ENCODE results near the gene SLC39A8. TPM values are rescaled to one million over a fixed set of nuclear protein-coding genes. Genes with fewer than 3 reads are reported as not detected.

Gene SLC39A8
- total and polyA plus RNA-seq, 9 of the 15 experiments (the other 6 are each of a cell fraction or from before 2014, with no cell fraction given), result 8.2 to 30.3 (median 25.0) TPM

DNA sequence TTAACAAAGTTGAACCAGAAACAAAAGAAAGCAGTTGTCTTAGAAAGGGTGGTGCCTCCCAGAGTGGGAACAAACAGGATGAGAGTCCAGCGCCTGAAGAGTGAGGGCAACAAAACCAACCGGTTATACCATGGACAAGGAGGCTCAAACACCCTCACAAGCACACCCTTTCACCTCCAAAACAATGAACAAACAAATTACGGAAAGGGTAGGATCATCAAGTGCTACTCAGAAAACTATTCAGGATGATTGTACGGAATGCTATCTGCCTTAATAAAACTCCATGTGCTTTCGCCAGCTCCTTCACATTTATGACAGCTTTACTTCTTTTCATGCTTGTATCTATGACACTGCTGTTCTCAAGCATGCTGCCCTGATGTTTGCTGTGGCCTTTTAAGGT, 26.8 kb downstream of the SLC39A8 start:
- no peaks in the 10 kb centered on the region for H3K27me3 ChIP-seq (ENCODE audit: control insufficient read depth in 2 of 2, insufficient read depth in 2 of 2, low read length in 2 of 2)
- no peak overlapping the region for H3K9ac ChIP-seq (ENCODE audit: insufficient read depth in 1 of 2, low read depth in 2 of 2, low read length in 2 of 2)
- H3K79me2 ChIP-seq (ENCODE audit: control insufficient read depth, insufficient read depth, low read length), result no peaks in the 10 kb centered on the region
- no peak for DNase-seq (ENCODE audit: extremely low read depth in 1 of 4, low spot score in 3 of 4)
- intact Hi-C loops (cut with micrococcal nuclease), result no loop called here
- peaks cover 0 to 2% of the 10 kb centered on the region in 2 experiments; a peak in 1 of 5 replicates for H3K4me1 ChIP-seq (replicated peaks in 1 of 2; ENCODE audit: control insufficient read depth in 2 of 2, insufficient read depth in 2 of 2, low read length in 2 of 2)
- TF ChIP-seq ZNF140 (CRISPR knock-in tag; IDR thresholded peaks at IDR 0.05) (no peak), KDM4B (IDR thresholded peaks at IDR 0.05; ENCODE audit: borderline replicate concordance in 2 of 2, low read depth in 1 of 2) (no peak), NFXL1 (CRISPR knock-in tag; IDR thresholded peaks at IDR 0.05) (no peak), FOXM1 (IDR thresholded peaks at IDR 0.05; ENCODE audit: low read depth) (no peak), FOXM1 (CRISPR knock-in tag; IDR thresholded peaks at IDR 0.05; ENCODE audit: low read depth) (no peak), EP300 (IDR thresholded peaks at IDR 0.05; ENCODE audit: low read length) (no peak)
- TF ChIP-seq, protein P1, sequence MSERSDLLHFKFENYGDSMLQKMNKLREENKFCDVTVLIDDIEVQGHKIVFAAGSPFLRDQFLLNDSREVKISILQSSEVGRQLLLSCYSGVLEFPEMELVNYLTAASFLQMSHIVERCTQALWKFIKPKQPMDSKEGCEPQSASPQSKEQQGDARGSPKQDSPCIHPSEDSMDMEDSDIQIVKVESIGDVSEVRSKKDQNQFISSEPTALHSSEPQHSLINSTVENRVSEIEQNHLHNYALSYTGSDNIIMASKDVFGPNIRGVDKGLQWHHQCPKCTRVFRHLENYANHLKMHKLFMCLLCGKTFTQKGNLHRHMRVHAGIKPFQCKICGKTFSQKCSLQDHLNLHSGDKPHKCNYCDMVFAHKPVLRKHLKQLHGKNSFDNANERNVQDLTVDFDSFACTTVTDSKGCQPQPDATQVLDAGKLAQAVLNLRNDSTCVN (CRISPR knock-in tag; IDR thresholded peaks at IDR 0.05), result no peak
- H2AFZ ChIP-seq (ENCODE audit: low read depth, low read length), result no peak overlapping the region
- no peak overlapping the region for H3K4me3 ChIP-seq
- POLR2A ChIA-PET, result interaction anchor here (0.7 kb wide), 1 partner anchor 11 kb away, joined by 3 read pairs; no protein-coding TSS in a partner anchor
- in situ Hi-C loops (cut with MboI), result no loop called here
- no peak overlapping the region for H3K4me2 ChIP-seq (ENCODE audit: insufficient read depth, low read length)
- BruUV-seq (replicated peaks), result no TSS peak
- H3K9me3 ChIP-seq (replicated peaks; ENCODE audit: control insufficient read depth, insufficient read depth, low read depth, low read length), result no peaks in the 10 kb centered on the region
- no peaks in the 10 kb centered on the region for H3K36me3 ChIP-seq (ENCODE audit: control insufficient read depth, insufficient read depth, low read length)
- ATAC-seq, result peak; percentile 25; the same call in 1 of the 3 replicates
- H4K20me1 ChIP-seq (replicated peaks; ENCODE audit: control insufficient read depth, insufficient read depth, low read length), result no peaks in the 10 kb centered on the region
- FAIRE-seq, result no peak
- 79% methylated on average over 5 of the region's 5 CpGs for WGBS (ENCODE audit: insufficient coverage, low coverage, missing lambda C conversion rate)
- CTCF ChIA-PET (ENCODE audit: low intra/inter-chr PET ratio), result no interaction called here
- no peaks in the 10 kb centered on the region for H3K9me1 ChIP-seq (ENCODE audit: control insufficient read depth, insufficient read depth, low read length)
- no peak overlapping the region for H3K27ac ChIP-seq (ENCODE audit: extremely low read depth, low read depth, low read length)
